KG1 (cell line): Measurements from ENCODE around the gene ITPR1.

Experiments
- DNase-seq: peaks from one replicate; lab custom pipeline; 2025; lab: John Stamatoyannopoulos, UW

ITPR1 gene

GRCh38 chr3:4491855-4492207 is 1.3 kb upstream of the ITPR1 start:
- DNase-seq = no peak

DNA sequence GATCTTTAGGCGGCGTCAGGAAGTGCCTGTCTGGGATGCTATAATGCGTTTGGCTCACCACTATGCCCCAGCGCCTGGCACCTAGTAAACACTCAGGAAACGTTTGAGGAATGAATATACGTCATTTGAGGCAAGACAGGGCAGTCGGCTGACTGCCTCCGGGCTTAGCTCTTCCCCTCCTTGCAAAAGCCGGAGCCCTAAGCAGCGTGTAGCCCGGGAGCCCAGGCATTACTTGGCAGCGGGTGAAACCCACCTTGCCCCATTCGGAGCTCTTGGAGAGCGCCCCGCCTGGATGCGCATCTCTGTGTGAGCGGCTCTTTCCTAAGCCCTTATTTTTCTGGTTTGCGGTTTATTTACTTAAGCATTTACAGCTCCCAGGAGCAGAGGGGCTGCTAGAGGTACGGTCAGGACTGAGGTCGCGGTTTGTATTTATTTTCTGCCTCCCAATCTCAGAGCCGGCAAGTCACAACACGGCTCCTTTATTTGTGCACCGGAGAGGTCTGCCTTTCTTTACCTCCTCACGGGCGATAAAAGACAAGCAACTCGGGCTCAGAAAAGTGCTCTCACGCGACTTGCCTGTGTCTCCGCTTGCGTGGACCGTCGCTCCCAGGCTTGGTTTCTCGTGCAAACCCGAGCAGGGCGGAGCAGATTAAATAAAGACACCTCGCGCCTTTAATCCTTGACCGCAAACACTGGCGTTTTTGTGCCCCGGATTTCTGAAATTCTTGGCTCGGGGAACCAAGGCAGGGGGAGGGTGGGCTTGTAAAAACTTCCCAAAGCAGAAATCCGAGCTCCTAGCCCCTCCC is 737 bp upstream of the ITPR1 start:
- no peak for DNase-seq

GRCh38 chr3:4493941-4494894 is 1.1 kb downstream of the ITPR1 start:
- DNase-seq = no peak

- no peak for DNase-seq
Measured at GRCh38 chr3:4494895-4495264, 1.7 kb downstream of the ITPR1 start.

- DNase-seq = no peak
Measured at GRCh38 chr3:4495294-4496086, 2.3 kb downstream of the ITPR1 start.

DNA sequence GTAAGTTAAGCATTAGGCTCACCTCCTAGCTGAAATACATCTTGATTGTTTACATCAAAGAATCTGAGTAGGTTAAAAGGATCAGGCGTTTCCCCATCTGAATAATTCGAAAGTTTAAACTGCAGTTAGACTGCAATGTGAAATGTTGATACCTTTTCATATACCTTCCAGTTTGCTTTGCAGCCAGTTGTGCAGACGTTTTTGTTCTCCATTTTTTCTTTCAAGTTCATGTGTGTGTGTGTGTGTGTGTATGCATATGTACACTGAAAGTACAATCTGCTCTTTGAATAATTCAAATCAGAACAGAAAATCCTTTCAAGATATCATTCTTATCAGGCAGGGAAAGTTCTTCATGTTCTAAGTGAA is 2.9 kb downstream of the ITPR1 start:
- DNase-seq = no peak

- DNase-seq = no peak
Measured at GRCh38 chr3:4497005-4497692, 4.0 kb downstream of the ITPR1 start.

- no peak for DNase-seq
Measured at GRCh38 chr3:4497843-4498324, 4.7 kb downstream of the ITPR1 start.

DNA sequence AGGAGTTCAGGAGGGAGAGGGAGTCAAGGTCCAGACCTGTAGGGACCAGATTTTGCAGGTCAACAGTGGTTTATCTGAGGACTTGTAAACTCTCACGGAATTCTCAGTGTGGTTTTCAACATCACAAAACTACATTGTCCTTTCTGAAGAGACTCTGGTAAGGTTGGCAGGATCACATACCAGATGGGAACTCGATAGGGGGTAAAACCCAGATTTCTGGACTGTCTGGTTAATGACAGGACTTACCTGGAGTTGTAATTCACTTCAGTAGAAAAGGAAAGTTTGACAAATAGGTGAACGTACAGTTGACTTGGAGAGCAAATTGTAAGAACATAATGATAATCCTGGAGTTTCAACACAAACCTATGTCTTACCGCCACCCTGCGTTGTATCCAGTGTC is 5.3 kb downstream of the ITPR1 start:
- no peak for DNase-seq

DNA sequence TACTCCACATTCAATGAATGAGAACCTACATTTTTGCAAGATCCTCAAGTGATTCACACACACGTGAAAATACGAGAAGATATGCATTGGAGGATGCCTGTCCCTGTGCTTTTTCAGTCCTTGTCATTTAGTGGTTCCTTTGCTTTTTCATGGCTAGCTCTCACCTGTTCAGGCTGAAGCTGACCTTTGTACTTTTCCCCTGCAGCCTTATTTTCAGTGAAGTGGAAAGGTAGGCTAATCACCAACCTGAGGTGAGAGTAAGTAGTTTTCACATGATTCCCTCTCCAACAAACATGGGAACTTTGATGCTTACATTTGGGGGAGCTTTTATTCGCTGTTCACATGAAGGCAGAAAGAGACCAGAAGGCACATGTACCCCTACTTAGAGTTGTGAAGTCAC is 8.3 kb downstream of the ITPR1 start:
- DNase-seq = no peak

DNA sequence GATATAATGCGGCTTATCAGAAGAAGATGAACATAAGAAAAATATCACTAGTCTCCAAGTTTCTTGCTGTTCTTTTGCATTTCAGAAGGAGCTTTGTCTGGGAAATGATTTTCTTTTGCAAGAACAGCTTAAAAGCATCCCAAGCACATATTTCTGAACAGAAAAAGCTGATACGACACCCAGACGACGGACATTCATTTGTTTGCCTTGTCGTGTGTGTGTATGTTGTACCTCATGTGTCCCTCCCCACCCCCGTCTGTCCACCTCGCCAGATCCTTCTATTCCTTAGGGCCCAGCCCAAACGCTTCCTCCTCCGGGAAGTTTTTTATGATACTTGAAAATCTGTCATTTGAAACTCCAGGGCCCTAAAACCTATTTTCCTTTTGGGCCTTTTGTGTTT is 8.8 kb downstream of the ITPR1 start:
- DNase-seq = no peak

- DNase-seq = no peak
Measured at GRCh38 chr3:4503050-4503449, 9.9 kb downstream of the ITPR1 start.

DNA sequence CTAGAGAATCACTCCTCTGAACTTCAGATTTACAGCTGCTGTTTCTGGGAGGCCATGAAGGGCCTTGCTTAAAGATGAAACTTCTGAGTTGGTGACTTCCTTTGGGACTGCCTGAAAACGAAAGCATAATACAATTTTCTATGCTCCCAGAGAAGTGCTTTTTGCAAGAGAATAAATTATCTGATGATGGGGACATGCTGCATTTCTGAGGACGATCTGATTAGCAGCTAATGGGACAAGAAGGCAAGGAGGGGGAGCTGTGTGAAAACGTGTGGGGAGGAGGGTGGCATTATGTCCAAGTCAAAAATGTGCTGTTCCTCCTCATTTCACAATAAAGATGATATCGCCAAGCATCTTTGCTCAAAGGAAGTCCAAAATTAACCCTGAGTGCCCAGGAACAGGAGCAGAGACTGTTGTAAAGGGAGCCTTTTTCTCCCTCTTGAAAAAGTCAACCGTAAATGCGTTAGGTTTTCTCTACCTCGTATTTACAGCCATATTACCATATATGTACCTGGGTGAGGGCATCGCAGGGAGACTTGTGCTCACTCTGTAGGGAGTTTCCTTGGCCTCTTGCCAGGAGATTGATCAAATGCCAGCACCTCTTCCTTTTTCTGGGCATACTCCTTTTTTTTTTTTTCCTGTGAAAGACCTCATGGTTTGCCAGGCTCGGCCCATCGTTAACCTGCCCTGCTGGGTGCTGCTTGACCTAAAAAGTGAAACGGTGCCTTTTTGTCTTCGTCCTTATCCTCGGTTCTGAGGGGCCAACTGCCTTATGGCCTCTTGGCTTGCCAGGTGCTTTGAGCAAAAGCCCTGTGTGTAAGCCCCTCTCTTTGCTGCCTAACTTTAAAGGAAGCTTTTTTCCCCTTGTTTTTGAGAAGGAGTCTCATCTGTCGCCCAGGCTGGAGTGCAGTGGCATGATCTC is 11.5 kb downstream of the ITPR1 start:
- DNase-seq = no peak

- no peak for DNase-seq
Measured at GRCh38 chr3:4505688-4506558, 12.8 kb downstream of the ITPR1 start.

DNA sequence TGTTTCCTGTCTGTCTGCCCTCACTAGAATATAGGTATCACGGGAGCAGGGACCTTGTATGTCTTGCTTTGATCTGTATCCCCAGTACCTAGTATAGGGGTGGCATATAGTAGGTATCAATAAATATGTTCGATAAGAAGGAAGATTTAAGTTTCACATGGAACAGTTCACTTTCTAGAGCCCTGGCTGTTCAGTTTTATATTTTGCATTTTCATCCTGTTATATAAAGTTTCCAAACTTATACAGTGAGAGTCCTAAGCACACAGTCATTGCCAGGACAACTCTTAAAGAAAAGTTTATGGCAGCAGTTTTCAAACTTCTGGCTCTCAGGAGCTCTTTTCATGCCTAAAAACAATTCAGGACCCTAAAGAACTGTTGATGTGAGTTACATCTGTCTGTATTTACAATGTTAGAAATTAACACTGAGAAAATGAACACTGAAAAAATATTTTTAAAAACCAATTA is 13.4 kb downstream of the ITPR1 start:
- DNase-seq = no peak

DNA sequence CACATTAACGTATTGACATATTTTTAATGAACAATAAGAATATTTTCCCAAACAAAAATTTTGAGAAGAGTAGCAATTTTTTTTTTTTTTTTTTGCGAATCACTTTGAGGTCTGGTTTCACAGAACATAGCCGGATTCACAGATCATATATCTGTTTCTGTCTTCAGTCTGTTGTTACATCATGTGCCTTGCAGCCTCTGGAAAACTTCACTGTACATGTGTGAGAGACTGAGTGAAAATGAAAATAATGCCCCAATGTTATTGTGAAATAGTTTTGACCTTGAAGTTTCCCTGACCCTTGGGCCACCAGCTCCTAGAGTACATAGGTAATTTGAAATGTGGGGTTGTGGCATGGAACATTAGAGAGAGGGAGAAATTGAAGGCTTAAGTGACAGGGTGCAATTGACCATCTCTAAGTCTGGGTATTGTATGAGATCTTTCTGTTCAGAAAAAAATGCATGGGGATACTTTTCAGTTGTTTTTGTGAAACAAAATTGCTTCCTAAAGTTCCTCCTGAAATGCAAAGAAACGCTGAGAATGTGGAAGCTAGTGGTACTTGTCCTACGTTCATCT is 14.0 kb downstream of the ITPR1 start:
- peak; percentile 37 for DNase-seq

DNA sequence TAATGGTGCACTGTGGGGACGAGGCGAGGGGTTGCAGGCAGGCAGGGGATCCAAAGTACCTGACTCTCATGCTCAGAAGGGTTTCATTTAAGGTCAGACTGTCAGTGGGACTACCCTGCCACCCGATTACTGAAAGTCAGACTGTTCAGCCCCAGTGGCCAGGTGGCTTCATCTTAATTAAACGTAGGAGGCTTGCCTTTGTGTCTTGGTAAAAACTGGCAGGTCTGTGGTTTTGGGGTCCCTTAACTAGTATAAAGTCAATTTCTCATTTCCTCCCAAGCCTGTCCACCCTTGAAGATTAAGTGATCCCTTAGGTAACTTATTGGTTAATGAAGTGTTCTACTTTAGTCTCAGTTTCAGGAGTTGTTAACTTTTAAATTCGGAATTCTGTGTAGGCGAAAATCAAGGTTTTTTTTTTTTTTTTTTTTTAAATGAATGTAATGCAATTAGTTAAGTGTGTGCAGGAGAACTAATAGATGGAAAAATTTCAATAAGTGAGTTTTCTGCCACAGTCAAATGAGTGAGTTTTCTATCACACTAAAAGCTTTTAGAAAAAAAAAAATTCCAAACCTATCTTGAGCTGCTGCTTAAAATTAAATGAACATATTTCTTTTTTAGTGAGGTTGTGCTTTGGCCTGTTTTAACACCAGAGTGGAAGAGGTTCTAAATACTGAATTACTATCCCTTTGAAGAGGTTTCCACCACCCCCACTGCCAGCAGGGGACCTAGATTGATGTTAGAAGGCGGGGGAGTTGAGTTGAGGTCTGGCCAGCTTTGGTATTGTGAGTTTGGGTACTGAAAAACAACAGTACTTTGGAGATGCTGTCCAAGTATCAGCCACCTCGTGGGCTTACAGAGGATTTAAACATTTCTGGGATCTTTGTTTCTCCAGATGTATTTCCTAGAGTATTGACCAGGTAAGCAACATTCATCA is 15.2 kb downstream of the ITPR1 start:
- no peak for DNase-seq

DNA sequence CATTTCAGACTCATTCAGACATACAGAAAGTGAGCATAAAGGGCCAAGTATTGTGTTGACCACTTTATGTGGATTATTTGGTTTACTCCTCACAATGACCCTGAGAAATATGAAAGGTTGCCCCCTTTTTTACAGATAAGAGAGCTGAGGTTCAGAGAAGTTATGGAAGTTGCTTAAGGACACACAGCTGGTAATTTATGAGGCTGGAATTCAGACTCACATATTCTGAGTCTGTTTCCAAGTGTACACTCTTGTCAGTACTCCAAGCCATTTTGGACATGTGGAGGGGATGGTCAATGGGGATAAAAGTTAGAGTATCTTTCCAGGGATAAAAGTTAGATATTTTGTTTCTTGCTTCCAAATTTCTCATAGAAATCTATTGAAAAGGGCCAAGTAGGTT is 15.9 kb downstream of the ITPR1 start:
- DNase-seq = no peak
